HG03159 (cell line): ENCODE measurements around the gene PACC1.

ENCODE experiments used
- ATAC-seq: cut with Tn5 transposase; IDR thresholded peaks from one replicate; pipeline ENCODE4 v1.9.1; 2021; ENCODE audit warnings: mild to moderate bottlenecking, moderate library complexity; ENCODE audit not compliant: unreplicated experiment

The PACC1 gene

GRCh38 chr1:212438831-212439237 is 24.1 kb upstream of the PACC1 start:
- ATAC-seq, result no peak

GRCh38 chr1:212437179-212437798 is 22.6 kb upstream of the PACC1 start:
- no peak for ATAC-seq

GRCh38 chr1:212434992-212435391 is 20.3 kb upstream of the PACC1 start:
- ATAC-seq, result no peak

- ATAC-seq, result no peak
These were observed 19.1 kb upstream of the PACC1 start for GRCh38 chr1:212433577-212434462.

- peak; percentile 98 for ATAC-seq
These were observed 18.2 kb upstream of the PACC1 start, which contains the start of gene NENF for GRCh38 chr1:212432661-212433576. Gene NENF, plus strand, starts transcription at chr1:212432920. Its CDS starts 24 bp downstream, at chr1:212432944.

GRCh38 chr1:212432272-212432660 is 17.6 kb upstream of the PACC1 start:
- ATAC-seq, result no peak

- ATAC-seq, result no peak
These were observed 17.0 kb upstream of the PACC1 start for GRCh38 chr1:212431644-212432043.

GRCh38 chr1:212430955-212431394 is 16.3 kb upstream of the PACC1 start:
- ATAC-seq, result no peak

GRCh38 chr1:212430416-212430815 is 15.7 kb upstream of the PACC1 start:
- ATAC-seq, result no peak

- no peak for ATAC-seq
These were observed 13.8 kb upstream of the PACC1 start for GRCh38 chr1:212428496-212428895.

GRCh38 chr1:212423879-212424278 is 9.2 kb upstream of the PACC1 start:
- no peak for ATAC-seq

- ATAC-seq, result no peak
These were observed 6.5 kb upstream of the PACC1 start for GRCh38 chr1:212421165-212421564.

GRCh38 chr1:212415107-212415841 is 588 bp upstream of the PACC1 start:
- no peak for ATAC-seq

- no peak for ATAC-seq
These were observed 771 bp downstream of the PACC1 start for GRCh38 chr1:212413902-212414327.

- no peak for ATAC-seq
These were observed 2.3 kb downstream of the PACC1 start for GRCh38 chr1:212412374-212412773.

GRCh38 chr1:212410231-212410820 is 4.4 kb downstream of the PACC1 start:
- ATAC-seq, result no peak

- ATAC-seq, result no peak
These were observed 11.9 kb downstream of the PACC1 start for GRCh38 chr1:212402666-212403321.

- no peak for ATAC-seq
These were observed 12.7 kb downstream of the PACC1 start for GRCh38 chr1:212401838-212402582.

GRCh38 chr1:212401042-212401441 is 13.6 kb downstream of the PACC1 start:
- ATAC-seq, result no peak
